ENCODE results near the gene UBE2Z. TPM values are rescaled to one million over a fixed set of nuclear protein-coding genes. Genes with fewer than 3 reads are reported as not detected.
"Not testable (repeated sequence)": the region's sequence is repeated elsewhere in the genome, so short reads cannot be mapped to it uniquely, and the experiment has no call there.

UBE2Z gene
- total and polyA plus RNA-seq, 12 donors: 15.5 to 47.5 (median 37.6) TPM

GRCh38 chr17:48944515-48945260 lies 36.5 kb downstream of the UBE2Z start, which contains the start of gene SNF8:
TSS of gene SNF8 (minus strand) at chr17:48944842. CDS start at chr17:48944734, 108 bp downstream.
- peaks cover 0 to 5% (median 0%) of the 10 kb centered on the region in 7 donors for H3K27me3 ChIP-seq
- peak; percentile 95 to 99 (median 97) for ATAC-seq

GRCh38 chr17:48945261-48945651 lies 37.0 kb downstream of the UBE2Z start:
- H3K27ac ChIP-seq: peak overlapping the region in 9 of 10 donors; percentile 81 to 97 (median 87)
- WGBS, 2 donors: 92 to 96% methylated on average over 16 of the region's 16 CpGs
- not testable (repeated sequence) for DNase-seq, H3K9me3 ChIP-seq, H3K27me3 ChIP-seq, ATAC-seq
- intact Hi-C loops (cut with DNase I): loop anchor here in 1 of 10 donors (2.0 kb wide), 1 partner anchor 36 kb away; the partner anchor contains the start of gene UBE2Z
- peak overlapping the region in 9 of 10 donors; percentile 56 to 96 (median 80) for H3K4me3 ChIP-seq
- peaks cover 4 to 26% (median 21%) of the 10 kb centered on the region in 9 donors for H3K4me1 ChIP-seq
- peaks cover 0 to 23% (median 8%) of the 10 kb centered on the region in 9 donors for H3K36me3 ChIP-seq

More at GRCh38 chr17:48944515-48945260, 36.5 kb downstream of the UBE2Z start, which contains the start of gene SNF8:
- peak; percentile 92 for DNase-seq
- WGBS, 2 donors: 2 to 3% methylated on average over 53 to 55 of the region's 55 CpGs
- peak within 1 kb of the TSS; percentile 79 to 97 (median 87) for H3K27ac ChIP-seq
- peaks cover 0 to 29% (median 8%) of the 10 kb centered on the region in 9 donors for H3K36me3 ChIP-seq
- H3K9me3 ChIP-seq: no peaks in the 10 kb centered on the region
- TF ChIP-seq, protein P1, sequence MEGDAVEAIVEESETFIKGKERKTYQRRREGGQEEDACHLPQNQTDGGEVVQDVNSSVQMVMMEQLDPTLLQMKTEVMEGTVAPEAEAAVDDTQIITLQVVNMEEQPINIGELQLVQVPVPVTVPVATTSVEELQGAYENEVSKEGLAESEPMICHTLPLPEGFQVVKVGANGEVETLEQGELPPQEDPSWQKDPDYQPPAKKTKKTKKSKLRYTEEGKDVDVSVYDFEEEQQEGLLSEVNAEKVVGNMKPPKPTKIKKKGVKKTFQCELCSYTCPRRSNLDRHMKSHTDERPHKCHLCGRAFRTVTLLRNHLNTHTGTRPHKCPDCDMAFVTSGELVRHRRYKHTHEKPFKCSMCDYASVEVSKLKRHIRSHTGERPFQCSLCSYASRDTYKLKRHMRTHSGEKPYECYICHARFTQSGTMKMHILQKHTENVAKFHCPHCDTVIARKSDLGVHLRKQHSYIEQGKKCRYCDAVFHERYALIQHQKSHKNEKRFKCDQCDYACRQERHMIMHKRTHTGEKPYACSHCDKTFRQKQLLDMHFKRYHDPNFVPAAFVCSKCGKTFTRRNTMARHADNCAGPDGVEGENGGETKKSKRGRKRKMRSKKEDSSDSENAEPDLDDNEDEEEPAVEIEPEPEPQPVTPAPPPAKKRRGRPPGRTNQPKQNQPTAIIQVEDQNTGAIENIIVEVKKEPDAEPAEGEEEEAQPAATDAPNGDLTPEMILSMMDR (IDR thresholded peaks at IDR 0.05): no peak
- peaks cover 4 to 26% (median 21%) of the 10 kb centered on the region in 9 donors for H3K4me1 ChIP-seq
- H3K4me3 ChIP-seq: peak within 1 kb of the TSS; percentile 56 to 96 (median 80)
- intact Hi-C loops (cut with DNase I): loop anchor here in 4 of 10 donors (2.0 to 5.0 kb wide), 3 partner anchors 36 to 52 kb away; partner anchors contain the start of genes UBE2Z (in 4 of the 4) and ATP5MC1 (in 1 of the 4)

- H3K4me1 ChIP-seq: no peaks in the 10 kb centered on the region
- no peak for DNase-seq
- H3K4me3 ChIP-seq: no peak overlapping the region
- no peak for ATAC-seq
- H3K36me3 ChIP-seq: no peaks in the 10 kb centered on the region
- H3K27me3 ChIP-seq: peaks cover 0 to 61% (median 50%) of the 10 kb centered on the region in 7 donors
- WGBS, 2 donors: 79 to 82% methylated on average over 5 of the region's 5 CpGs
- intact Hi-C loops (cut with DNase I): loop anchor here in 1 of 10 donors (10.0 kb wide), 1 partner anchor 83 kb away; no protein-coding TSS in a partner anchor
- H3K27ac ChIP-seq: no peak overlapping the region
- H3K9me3 ChIP-seq: no peaks in the 10 kb centered on the region
- TF ChIP-seq, protein P1 (IDR thresholded peaks at IDR 0.05): no peak
Measured at GRCh38 chr17:48951572-48951971, 43.4 kb downstream of the UBE2Z start.

DNA sequence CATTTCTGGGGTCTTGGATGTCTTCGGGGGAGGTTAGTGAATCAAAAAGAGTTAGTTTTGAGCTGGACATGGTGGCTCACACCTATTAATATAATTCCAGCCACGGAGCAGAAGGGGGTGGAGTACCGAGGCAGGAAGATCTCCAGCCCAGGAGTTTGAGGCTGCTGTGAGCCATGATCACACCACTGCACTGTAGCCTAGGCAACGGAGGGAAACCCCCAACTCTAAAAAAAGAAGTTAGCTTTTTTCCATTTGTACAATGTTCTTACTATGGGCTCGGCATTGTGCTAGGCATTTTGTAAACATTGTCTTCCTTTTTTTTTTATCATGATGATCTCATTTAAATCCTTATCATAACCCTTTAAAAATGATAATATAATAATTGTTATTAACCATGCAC lies 44.7 kb downstream of the UBE2Z start:
- Histone ChIP-seq H3K4me1 (no peaks in the 10 kb centered on the region), H3K9me3 (no peaks in the 10 kb centered on the region), H3K27ac (no peak overlapping the region), H3K4me3 (no peak overlapping the region), H3K27me3 (peaks cover 0 to 72% (median 62%) of the 10 kb centered on the region in 7 donors), H3K36me3 (no peaks in the 10 kb centered on the region)
- intact Hi-C loops (cut with DNase I): loop anchor here in 1 of 10 donors (10.0 kb wide), 1 partner anchor 82 kb away; no protein-coding TSS in a partner anchor
- DNase-seq: no peak
- 32 to 41% methylated on average over 5 of the region's 5 CpGs for WGBS, 2 donors
- TF ChIP-seq, protein P1 (IDR thresholded peaks at IDR 0.05): no peak
- ATAC-seq: no peak

Data from heart right ventricle (tissue), 16 donors.